HG03432 (cell line): ENCODE measurements around the gene SSX2IP.

Experiments
- ATAC-seq: cut with Tn5 transposase; IDR thresholded peaks from one replicate; pipeline ENCODE4 v1.9.1; 2021; ENCODE audit warnings: mild to moderate bottlenecking, moderate library complexity; ENCODE audit not compliant: unreplicated experiment

SSX2IP gene

GRCh38 chr1:84709131-84709530 lies 18.9 kb upstream of the SSX2IP start:
- ATAC-seq, result no peak

- ATAC-seq, result no peak
These were observed 17.8 kb upstream of the SSX2IP start for GRCh38 chr1:84708031-84708430.

GRCh38 chr1:84705513-84705912 lies 15.3 kb upstream of the SSX2IP start:
- no peak for ATAC-seq

- no peak for ATAC-seq
These were observed 14.7 kb upstream of the SSX2IP start for GRCh38 chr1:84704872-84705417.

GRCh38 chr1:84703431-84703830 lies 13.2 kb upstream of the SSX2IP start:
- ATAC-seq, result no peak

- no peak for ATAC-seq
These were observed 11.9 kb upstream of the SSX2IP start for GRCh38 chr1:84702143-84702542.

- ATAC-seq, result no peak
These were observed 11.1 kb upstream of the SSX2IP start for GRCh38 chr1:84701376-84701775.

GRCh38 chr1:84700070-84700469 lies 9.8 kb upstream of the SSX2IP start:
- peak; percentile 85 for ATAC-seq

- no peak for ATAC-seq
These were observed 8.2 kb upstream of the SSX2IP start for GRCh38 chr1:84698151-84699110.

GRCh38 chr1:84693785-84694184 lies 3.5 kb upstream of the SSX2IP start:
- ATAC-seq, result no peak

- no peak for ATAC-seq
These were observed 2.7 kb upstream of the SSX2IP start for GRCh38 chr1:84693005-84693404.

GRCh38 chr1:84692391-84692790 lies 2.1 kb upstream of the SSX2IP start:
- ATAC-seq, result no peak

- no peak for ATAC-seq
These were observed 992 bp upstream of the SSX2IP start for GRCh38 chr1:84691122-84691783.

- no peak for ATAC-seq
These were observed 506 bp downstream of the SSX2IP start for GRCh38 chr1:84689514-84690396.

- no peak for ATAC-seq
These were observed 1.7 kb downstream of the SSX2IP start for GRCh38 chr1:84688463-84689061.

GRCh38 chr1:84687714-84688462 lies 2.4 kb downstream of the SSX2IP start:
- no peak for ATAC-seq

- no peak for ATAC-seq
These were observed 4.0 kb downstream of the SSX2IP start for GRCh38 chr1:84686223-84686622.

GRCh38 chr1:84683508-84683907 lies 6.8 kb downstream of the SSX2IP start:
- no peak for ATAC-seq

GRCh38 chr1:84682047-84682446 lies 8.2 kb downstream of the SSX2IP start:
- no peak for ATAC-seq
